HG02763 (cell line): ENCODE measurements around the gene B3GALT2.
"Not testable (repeated sequence)": the region's sequence is repeated elsewhere in the genome, so short reads cannot be mapped to it uniquely, and the experiment has no call there.

Experiments
- ATAC-seq: cut with Tn5 transposase; IDR thresholded peaks from one replicate; pipeline ENCODE4 v1.9.1; 2021; ENCODE audit warnings: mild to moderate bottlenecking, moderate library complexity; ENCODE audit not compliant: unreplicated experiment

B3GALT2 gene

DNA sequence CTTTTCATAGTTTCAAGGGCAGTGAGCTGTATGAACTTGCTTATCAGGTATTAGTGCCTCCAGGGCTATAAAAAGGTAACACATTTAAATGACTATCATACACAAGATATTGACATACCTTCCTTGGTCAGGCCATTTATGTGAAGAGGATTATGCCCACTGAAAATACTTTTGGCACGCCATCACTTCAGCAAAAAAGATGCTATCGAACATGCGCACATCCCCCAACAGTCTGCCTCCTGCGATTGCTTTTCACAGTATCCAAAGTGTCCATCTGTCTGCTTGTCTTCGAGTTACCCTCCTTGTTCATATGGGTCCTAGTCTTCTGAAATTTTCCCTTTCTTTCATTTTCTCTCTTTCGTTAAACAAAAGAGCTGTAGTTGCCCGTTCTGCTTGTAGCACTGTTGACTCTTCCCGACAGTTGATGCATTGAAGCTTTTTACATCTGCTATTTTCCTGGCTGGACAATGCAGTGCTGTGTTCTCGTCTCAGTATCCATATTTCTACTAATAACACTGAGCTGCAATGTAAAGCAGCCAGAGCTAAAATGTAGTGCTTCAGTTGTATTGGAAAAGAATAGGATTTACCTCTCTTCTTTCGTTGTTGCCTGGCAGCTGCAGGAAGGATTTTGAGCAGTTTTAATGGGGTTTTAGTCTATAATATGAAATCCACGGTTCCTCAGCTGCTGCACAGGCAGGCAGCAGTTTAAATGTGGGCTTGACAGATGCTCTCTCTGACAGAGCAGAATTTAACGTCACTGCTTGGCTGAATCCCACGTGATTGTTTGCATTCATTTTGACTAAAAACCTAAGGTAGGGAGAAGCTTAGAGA lies at the start of gene B3GALT2:
Gene B3GALT2, minus strand, starts transcription at position 713 of the 831 bp plus-strand sequence. CDS start 5,051 bp downstream, outside the sequence.
- ATAC-seq, result no peak

- no peak for ATAC-seq
Measured at GRCh38 chr1:193234530-193234929, 48.1 kb upstream of the B3GALT2 start.

GRCh38 chr1:193231146-193231545 lies 44.7 kb upstream of the B3GALT2 start:
- not testable (repeated sequence) for ATAC-seq

DNA sequence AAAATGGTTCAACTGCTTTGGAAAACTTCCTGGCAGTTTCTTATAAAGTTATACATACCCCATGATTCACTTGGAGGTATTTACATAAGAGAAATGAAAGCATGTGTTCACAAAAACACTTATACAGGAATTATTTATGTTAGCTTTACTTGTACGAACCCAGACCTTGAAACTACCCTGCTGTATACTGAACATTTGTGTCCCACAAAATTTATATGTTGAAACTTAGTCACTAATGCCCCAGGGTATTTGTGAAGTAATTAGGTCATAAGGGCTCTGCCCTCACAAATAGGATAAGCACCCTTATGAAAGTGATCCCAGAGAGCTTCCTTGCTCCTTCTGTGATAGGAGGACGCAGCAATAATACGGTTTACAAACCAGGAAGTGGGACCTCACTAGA lies 42.7 kb upstream of the B3GALT2 start:
- no peak for ATAC-seq

DNA sequence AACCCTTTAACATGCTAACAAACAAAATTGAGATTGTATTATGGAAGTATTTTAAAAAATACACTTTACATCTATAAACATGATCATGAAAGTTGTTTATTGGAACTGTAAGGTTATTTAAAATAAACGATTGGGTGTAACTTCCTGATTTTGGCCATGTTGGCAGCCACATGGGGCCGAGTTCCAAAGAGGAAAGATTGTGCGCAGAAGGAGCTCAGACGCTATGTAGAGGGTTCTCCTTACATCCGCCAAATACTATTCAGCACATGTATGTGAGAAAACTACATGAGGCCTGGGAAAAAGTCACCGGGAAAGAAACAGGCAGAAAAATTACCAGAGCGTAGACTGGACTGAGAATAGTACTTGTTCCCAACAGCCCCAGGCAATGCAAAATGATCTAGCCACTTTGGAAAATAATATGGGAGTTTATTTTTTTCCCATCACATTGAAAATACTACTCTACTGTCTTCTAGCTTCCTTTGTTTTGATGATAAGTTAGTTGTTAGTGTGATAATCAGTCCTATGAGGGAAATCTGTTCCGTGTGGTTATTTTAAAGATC lies 35.7 kb upstream of the B3GALT2 start:
- no peak for ATAC-seq

DNA sequence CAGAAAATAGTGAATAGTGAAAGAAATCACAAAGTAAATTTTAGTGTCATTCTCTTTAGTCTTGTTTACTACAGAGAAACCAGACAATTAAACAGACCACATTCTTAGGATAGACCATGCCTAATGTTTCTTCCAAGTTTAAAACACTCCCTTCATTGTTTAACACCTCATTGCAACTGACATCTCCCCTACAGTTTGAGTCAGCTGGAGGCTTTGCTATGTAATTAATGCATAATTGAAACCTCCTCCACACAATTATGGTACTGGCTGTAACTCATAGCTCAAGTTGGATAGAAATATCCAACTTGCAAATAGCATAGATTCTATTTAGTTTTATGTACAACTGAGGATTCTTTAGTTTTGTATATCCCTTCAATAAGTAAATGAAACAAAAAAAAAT lies 35.2 kb upstream of the B3GALT2 start:
- ATAC-seq, result no peak

DNA sequence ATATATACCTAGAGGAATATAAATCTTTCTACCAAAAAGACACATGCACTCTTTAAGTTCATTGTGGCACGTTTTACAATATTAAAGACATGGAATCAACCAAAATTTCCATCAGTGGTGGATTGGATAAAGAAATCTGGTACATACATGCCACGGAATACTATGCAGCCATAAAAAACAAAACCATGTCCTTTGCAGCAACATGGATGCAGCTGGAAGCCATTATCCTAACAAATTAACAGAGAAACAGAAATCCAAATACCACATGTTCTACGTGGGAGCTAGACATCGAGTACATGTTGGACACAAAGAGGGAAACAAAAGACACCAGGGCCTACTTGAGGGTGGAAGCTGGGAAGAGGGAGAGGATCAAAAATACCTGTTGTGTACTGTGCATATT lies 33.0 kb upstream of the B3GALT2 start:
- ATAC-seq, result no peak

DNA sequence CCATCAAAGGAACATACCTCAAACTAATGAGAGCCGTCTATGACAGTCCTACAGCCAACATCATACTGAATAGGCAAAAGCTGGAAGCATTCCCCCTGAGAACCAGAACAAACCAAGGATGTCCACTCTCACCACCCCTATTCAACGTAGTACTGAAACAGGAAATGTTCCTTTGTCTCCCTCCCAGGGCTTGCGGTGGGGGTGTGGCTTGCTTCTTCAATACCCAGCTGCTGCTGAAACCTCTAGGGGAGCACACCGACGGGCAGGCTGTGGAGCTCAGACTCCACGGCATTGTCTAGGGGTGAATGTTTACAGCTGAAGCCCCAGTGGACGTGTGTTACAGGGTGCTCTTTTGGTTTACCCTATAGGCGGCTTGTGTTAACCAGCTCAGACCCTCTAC lies 30.5 kb upstream of the B3GALT2 start:
- ATAC-seq, result no peak

DNA sequence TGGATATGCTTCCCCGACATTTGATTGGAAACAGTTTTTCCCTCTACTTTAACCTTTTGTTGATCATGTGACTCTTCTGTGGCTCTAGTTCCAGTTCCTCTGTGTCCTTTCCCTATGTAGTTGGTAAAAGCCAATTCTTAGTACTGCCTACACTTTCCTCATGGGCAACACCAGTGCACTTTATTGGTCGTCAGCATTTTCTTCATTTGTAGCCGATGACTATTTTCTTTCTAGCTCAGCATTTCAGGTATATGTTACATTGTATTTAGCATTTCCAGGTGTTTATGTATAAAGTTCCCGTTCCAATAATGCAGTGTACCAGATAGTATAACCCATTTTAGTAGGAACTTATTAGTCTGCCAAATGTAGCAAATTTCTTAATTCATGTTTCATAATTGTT lies 27.6 kb upstream of the B3GALT2 start:
- ATAC-seq, result no peak

GRCh38 chr1:193212637-193213036 lies 26.2 kb upstream of the B3GALT2 start:
- ATAC-seq, result no peak

GRCh38 chr1:193211539-193211938 lies 25.1 kb upstream of the B3GALT2 start:
- ATAC-seq, result peak; percentile 59

DNA sequence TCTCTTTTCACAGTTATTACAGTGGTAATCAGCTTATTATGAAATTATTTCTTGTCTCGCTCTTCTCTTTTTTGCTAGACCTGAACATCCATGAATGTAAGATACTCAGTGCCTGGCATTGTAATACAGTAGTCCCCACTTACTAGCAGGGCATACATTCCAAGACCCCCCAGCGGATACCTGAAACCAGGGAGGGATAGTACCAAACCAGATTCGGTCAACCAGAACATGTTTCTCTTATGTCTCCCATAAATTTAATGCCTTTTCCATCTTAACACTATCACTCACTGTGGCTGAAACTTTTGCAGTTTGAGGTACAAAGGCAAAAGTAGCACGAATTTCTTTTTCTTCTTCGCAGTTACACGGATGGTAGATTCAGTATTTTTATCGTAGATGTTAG lies 24.6 kb upstream of the B3GALT2 start:
- no peak for ATAC-seq

DNA sequence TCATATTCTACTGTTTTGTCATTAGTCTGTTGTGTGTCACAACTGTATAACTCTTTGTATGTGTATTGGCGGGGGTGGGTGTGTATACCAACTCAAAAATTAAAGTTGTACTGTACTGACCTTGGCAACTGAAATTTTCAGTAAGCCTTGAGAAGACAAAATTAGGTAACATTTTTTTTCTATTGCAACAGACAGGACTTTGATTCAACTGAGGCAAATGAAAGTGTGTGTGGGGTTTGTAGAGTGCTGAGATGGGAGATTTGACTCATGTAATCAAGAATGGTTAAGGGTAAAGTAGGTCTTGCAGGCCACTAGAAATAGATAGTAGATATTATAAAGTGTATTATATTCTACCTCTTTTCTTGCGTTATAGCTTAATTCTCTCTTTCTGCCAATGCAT lies 14.6 kb upstream of the B3GALT2 start:
- ATAC-seq, result no peak

DNA sequence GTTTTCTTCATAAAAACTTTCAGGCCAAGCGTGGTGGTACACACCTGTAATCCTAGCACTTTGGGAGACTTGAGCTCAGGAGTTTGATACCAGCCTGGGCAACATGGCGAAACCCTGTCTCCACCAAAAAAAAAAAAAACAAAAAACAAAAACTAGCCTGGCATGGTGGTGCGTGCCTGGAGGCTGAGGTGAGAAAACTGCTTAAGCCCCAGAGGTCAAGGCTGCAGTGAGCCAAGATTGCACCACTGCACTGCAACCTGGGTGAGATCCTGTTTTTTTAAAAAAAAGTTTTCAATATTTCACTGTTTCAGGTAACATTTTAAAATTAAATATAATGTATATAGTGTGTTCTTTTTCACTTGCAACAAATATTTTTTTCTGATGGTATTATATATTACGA lies 13.5 kb upstream of the B3GALT2 start:
- ATAC-seq, result no peak

- no peak for ATAC-seq
Measured at GRCh38 chr1:193192586-193192985, 6.2 kb upstream of the B3GALT2 start.

DNA sequence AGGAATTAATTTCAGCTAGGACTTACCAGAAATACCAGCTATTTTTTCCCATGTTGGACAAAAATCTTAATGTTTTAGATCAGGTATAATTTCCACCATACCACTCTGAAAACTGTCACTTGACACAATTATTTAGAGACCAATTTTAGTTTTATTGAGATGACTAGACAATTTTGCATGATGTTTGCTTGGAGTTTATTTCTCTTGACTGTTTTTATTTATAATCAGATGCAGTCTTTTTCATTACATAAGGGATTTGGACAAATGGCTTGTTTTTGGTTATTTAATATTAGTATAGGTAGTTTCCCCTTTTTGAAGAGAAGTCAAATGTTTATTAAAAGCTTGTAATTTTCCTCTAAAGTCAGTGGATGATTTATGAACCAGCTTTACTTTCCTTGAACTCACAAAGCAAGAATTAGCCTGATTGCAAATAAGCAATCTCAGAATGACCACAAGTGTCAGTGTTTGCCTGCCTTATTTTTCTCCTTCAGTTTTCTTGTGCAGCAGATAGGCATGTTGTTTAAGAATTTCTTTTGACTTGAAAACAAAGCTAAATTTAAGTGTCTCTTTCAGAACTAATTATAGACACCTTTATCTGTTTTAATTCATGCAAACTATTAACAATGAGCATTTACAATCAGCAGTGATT lies 3.8 kb upstream of the B3GALT2 start:
- peak; percentile 62 for ATAC-seq

DNA sequence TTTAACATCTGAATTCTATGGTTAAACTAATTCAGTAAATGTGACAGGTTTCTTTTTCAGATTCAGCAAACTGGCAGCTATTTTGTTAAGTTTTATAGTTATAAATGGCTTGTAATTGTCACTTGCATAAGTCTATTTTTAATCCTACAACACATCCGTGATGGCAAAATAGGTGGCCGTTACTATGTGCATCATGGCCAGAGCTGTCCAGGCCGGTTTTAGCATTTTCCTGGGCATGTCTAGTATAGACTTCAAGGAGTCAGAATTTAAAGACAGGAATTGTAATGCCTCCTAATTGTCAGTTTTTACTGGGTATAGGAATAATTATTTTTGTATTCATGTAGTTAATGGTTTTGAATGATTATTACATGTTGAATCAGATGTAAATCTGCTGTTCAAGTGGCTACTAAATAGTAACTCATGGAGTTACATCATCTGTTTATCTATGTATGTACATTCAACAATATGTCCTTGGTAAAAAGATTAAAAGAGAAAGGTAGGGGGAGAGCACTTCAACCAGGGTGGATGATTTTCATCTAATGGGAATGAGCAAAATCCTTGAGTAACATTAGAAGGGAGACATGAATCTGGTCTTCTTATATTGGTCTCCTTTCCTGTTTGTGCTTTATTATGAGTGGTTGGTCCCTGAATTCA lies 3.2 kb upstream of the B3GALT2 start:
- no peak for ATAC-seq

DNA sequence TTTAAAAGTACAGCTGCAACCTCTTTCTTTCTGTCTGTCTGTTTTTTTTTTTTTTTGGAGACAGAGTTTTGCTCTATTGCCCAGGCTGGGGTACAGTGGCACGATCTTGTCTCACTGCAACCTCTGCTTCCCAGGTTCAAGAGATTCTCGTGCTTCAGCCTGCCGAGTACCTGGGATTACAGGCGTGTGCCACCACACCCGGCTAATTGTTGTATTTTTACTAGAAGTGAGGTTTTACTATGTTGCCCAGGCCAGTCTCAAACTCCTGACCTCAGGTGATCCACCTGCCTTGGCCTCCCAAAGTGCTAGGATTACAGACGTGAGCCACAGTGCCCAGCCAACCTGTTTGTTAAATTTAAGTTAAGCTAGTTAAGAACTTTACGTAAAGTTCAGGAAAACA lies 2.5 kb upstream of the B3GALT2 start:
- ATAC-seq, result not testable (repeated sequence)

DNA sequence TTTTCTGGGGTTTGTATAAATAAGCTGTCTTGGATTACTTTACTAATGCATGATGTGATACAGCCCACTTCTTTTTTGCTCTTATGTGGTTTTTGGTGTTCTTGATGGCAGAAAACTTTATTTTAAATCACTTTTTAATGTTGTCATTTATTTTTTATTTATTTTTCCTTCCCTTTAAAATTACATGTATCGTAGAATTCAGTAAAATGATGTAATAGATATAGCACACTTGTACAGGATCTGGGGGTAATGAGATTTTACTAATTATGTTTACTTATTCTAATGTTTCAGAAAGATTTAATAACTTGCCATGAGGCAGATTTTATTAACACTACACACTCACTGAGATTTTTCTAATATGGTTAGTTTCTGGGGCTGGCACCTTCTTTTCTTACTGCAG lies 701 bp upstream of the B3GALT2 start:
- no peak for ATAC-seq

DNA sequence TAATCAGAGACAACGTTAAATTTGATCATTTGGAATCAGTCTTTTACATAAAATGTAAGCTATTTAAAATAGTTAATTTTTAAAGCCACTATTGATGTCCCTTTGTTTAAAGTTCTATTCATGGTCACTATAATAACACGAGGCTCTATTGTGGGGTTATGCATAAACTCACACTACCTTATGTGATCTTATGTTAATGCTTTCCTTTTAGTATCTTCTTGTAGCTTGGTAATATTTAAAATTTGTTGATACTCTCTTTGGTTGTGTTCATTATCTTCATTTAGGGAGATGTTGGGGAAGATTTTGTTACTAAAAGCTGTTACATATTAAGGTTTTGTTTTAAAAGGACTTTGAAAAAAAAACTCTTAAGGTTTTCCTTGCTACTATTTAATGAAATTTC lies 1.2 kb downstream of the B3GALT2 start:
- no peak for ATAC-seq

- no peak for ATAC-seq
Measured at GRCh38 chr1:193184776-193185175, 1.6 kb downstream of the B3GALT2 start.
